Stimulated activated CD4-positive, alpha-beta T cell treated with anti-CD3 and anti-CD28 coated beads, TNF-alpha, amount 100 ng/mL, for 1 hour (primary cell): Measurements from ENCODE around the gene AGBL5.
A peak's percentile ranks its signal among the peaks of the same experiment; 100 is the strongest.

Source experiments
- DNase-seq, 3 donors: peaks; one replicate each; pipeline ENCODE4 v3.0.0-alpha.2; 2020; ENCODE audit warnings: low read depth in 3 of 3, low spot score in 1 of 3

AGBL5 gene

GRCh38 chr2:27024188-27024587 lies 27.3 kb upstream of the AGBL5 start:
- DNase-seq: no peak

GRCh38 chr2:27024812-27025211 lies 26.7 kb upstream of the AGBL5 start:
- DNase-seq: no peak

- DNase-seq: no peak
Observed at GRCh38 chr2:27025281-27025800, 26.1 kb upstream of the AGBL5 start.

GRCh38 chr2:27025861-27026851 lies 25.3 kb upstream of the AGBL5 start:
- no peak for DNase-seq

GRCh38 chr2:27027211-27027651 lies 24.2 kb upstream of the AGBL5 start:
- no peak for DNase-seq

- DNase-seq: no peak
Observed at GRCh38 chr2:27029051-27029450, 22.4 kb upstream of the AGBL5 start.

- DNase-seq: peak; percentile 43 to 73 (median 58)
Observed at GRCh38 chr2:27032495-27033252, 18.8 kb upstream of the AGBL5 start, which contains the start of gene TMEM214. TMEM214 (plus strand) TSS chr2:27032965; CDS start chr2:27033016, 51 bp downstream.

GRCh38 chr2:27033253-27033852 lies 18.1 kb upstream of the AGBL5 start:
- DNase-seq: no peak

- DNase-seq: no peak
Observed at GRCh38 chr2:27038012-27038411, 13.5 kb upstream of the AGBL5 start.

GRCh38 chr2:27038631-27039339 lies 12.7 kb upstream of the AGBL5 start:
- no peak for DNase-seq

- no peak for DNase-seq
Observed at GRCh38 chr2:27039426-27039825, 12.0 kb upstream of the AGBL5 start.

GRCh38 chr2:27039871-27040270 lies 11.6 kb upstream of the AGBL5 start:
- no peak for DNase-seq

GRCh38 chr2:27040282-27040681 lies 11.2 kb upstream of the AGBL5 start:
- no peak for DNase-seq

- no peak for DNase-seq
Observed at GRCh38 chr2:27041752-27042151, 9.7 kb upstream of the AGBL5 start.

- no peak for DNase-seq
Observed at GRCh38 chr2:27042159-27042661, 9.3 kb upstream of the AGBL5 start.

- DNase-seq: no peak
Observed at GRCh38 chr2:27042985-27043634, 8.4 kb upstream of the AGBL5 start.

GRCh38 chr2:27049422-27050280 lies 1.8 kb upstream of the AGBL5 start:
- DNase-seq: peak; percentile 27 to 55 (median 36)

GRCh38 chr2:27050281-27050995 lies 1.0 kb upstream of the AGBL5 start:
- DNase-seq: peak; percentile 75 to 94 (median 92)
